HUES48 (cell line): ENCODE results near the gene FAAP20.
A peak's percentile ranks its signal among the peaks of the same experiment; 100 is the strongest.

ENCODE experiments used
- H3K27ac ChIP-seq: one replicate; pipeline ENCODE4 v1.7.0; 2013; ENCODE audit warnings: low read depth, low read length, inconsistent platforms
- H3K27me3 ChIP-seq: 2 replicates; pipeline ENCODE4 v1.6.1; 2013; ENCODE audit warnings: mild to moderate bottlenecking, low read length; ENCODE audit not compliant: control insufficient read depth, insufficient read depth
- H3K36me3 ChIP-seq: 2 replicates; pipeline ENCODE4 v1.6.1; 2013; ENCODE audit warnings: low read length; ENCODE audit not compliant: control insufficient read depth, insufficient read depth
- H3K4me1 ChIP-seq: 2 replicates; pipeline ENCODE4 v1.6.1; 2013; ENCODE audit warnings: mild to moderate bottlenecking, low read length; ENCODE audit not compliant: control insufficient read depth, insufficient read depth
- H3K4me3 ChIP-seq: 2 replicates; pipeline ENCODE4 v1.5.1; 2013; ENCODE audit warnings: mild to moderate bottlenecking, low read depth, low read length
- H3K9ac ChIP-seq: 2 replicates; pipeline ENCODE4 v1.6.1; 2013; ENCODE audit warnings: mild to moderate bottlenecking, low read depth, low read length, moderate library complexity
- H3K9me3 ChIP-seq: 2 replicates; pipeline ENCODE4 v1.6.1; 2013; ENCODE audit warnings: low read length; ENCODE audit not compliant: control insufficient read depth, insufficient read depth

The FAAP20 gene

GRCh38 chr1:2208309-2209239 lies 14.0 kb upstream of the FAAP20 start:
- H3K27ac ChIP-seq, result no peak overlapping the region
- no peaks in the 10 kb centered on the region for H3K36me3 ChIP-seq
- no peak overlapping the region for H3K9ac ChIP-seq
- H3K9me3 ChIP-seq, result no peaks in the 10 kb centered on the region
- H3K27me3 ChIP-seq, result peaks cover 7% of the 10 kb centered on the region; the same call in 1 of the 2 replicates
- H3K4me3 ChIP-seq, result no peak overlapping the region
- peaks cover 17% of the 10 kb centered on the region for H3K4me1 ChIP-seq

DNA sequence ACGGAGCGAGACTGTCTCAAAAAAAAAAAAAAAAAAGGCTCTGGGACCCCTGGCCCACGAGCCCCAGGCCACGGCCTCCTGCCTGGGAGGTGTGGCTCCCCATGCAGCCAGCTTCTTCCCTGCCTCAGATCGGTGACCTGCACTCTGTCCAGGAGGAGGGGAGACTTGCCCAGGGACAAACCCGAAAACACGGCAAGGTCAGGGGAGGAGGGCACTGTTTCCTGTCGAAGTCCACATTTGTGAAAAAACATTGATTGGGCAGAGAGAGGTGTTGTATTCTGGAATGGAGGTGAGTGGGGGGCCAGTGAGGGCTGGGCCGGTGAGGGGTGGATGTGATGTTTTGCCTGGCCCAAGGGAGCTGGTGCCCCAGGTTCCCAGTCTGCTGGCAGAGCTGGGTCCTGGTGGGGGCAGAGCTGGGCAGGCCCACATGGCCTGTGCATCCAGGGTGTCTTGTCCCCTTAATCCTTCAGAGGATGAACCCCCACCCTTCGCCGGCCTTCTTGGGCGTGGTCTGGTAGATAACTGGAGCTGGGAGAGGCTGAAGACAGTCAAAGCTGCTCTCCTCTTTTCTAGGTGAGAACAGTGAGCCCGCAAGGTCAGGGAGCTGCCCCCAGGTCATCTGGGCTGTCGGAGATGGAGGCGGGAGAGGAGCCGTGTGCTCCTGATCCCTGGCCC lies 12.4 kb upstream of the FAAP20 start:
- no peak overlapping the region for H3K4me3 ChIP-seq
- peaks cover 7% of the 10 kb centered on the region; the same call in 1 of the 2 replicates for H3K27me3 ChIP-seq
- H3K27ac ChIP-seq, result no peak overlapping the region
- H3K4me1 ChIP-seq, result peaks cover 6% of the 10 kb centered on the region; the same call in 1 of the 2 replicates
- H3K9me3 ChIP-seq, result no peaks in the 10 kb centered on the region
- no peak overlapping the region for H3K9ac ChIP-seq
- H3K36me3 ChIP-seq, result no peaks in the 10 kb centered on the region

DNA sequence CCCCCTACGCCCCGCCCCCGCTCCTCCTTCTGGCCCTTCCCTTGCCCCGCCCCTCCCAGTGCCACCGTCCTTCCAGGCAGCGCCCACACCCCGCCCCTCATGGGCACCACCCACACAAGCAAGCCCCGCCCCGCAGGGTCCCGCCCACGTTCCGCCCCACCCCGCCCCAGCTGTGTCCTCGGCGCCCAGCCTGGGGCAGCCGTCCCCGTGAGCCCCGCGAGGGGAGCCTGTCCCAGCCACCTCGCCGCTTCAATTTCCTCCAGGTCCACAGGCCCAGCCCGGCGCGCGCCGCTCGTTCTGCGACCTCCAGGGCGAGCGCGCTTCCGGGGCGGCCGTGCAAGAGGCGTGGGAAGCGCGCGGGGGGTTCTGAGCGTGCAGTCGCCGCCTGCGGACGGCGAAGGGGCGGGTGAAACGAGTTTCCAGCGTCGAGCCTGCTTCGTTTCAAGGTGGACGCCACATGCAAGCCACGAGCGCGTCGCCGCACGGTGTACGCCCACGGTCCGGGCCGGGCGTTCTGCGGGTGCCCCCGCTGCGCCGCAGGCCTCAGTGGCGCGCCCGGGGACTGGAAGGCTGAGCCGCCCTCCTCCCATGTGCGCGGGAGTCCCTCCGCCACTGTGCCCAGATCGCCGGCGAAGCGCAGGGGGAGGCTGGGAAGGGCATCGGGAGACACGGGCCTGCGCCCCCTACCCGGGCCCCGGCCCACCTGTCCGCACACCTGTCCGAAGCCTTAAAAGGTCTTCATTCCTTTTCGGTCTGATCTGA lies 10.8 kb upstream of the FAAP20 start:
- no peak overlapping the region for H3K27ac ChIP-seq

GRCh38 chr1:2204415-2205190 lies 10.0 kb upstream of the FAAP20 start:
- Histone ChIP-seq H3K9ac (peak overlapping the region; percentile 54), H3K27me3 (peaks cover 7% of the 10 kb centered on the region; the same call in 1 of the 2 replicates), H3K4me1 (peaks cover 6% of the 10 kb centered on the region; the same call in 1 of the 2 replicates), H3K4me3 (peak overlapping the region; percentile 72), H3K9me3 (no peaks in the 10 kb centered on the region), H3K27ac (peak overlapping the region; percentile 73), H3K36me3 (no peaks in the 10 kb centered on the region)

More for the DNA sequence above, 10.8 kb upstream of the FAAP20 start:
- Histone ChIP-seq H3K27me3 (peaks cover 7% of the 10 kb centered on the region; the same call in 1 of the 2 replicates), H3K36me3 (no peaks in the 10 kb centered on the region), H3K4me1 (peaks cover 6% of the 10 kb centered on the region; the same call in 1 of the 2 replicates), H3K9me3 (no peaks in the 10 kb centered on the region), H3K9ac (no peak overlapping the region), H3K4me3 (peak overlapping the region; percentile 64)

DNA sequence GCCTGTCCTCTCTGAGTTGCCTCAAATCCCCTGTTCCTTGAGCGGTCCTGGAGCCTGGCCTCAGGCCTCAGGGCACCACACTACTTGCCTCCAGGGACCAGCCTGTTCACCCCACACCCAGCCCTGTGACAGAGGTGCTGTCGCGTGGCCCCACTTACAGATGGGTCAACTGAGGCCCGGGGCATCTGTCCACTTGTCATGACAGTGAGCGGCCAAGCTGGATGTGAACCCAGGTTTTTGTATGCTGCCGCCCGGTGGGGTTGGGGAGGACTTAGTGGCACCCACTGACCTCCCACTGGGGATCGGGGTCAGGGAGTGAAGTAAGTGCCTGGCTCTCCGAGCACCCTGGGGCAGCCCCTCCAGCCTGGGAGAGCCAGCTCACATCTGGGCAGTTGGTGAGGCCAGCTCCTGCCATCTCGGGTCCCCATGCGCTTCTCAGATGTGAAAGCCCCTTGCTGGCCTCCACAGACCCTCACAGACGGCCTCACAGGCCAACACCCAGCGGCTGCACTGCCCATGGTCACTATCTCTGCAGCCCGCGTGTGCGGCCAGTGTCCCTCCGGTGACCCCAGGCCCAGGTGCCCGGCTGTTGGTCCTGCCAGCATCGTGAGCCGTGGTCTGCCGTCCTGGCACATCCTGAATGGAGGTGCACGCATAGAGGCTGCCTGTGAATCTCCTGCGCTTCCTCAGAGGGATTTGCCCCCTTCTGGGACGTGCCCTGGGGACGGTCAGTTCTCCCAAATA lies 9.3 kb upstream of the FAAP20 start:
- H3K4me1 ChIP-seq, result peaks cover 9% of the 10 kb centered on the region; the same call in 1 of the 2 replicates
- peak overlapping the region; percentile 73 for H3K27ac ChIP-seq
- no peaks in the 10 kb centered on the region for H3K36me3 ChIP-seq
- H3K9me3 ChIP-seq, result no peaks in the 10 kb centered on the region
- H3K9ac ChIP-seq, result no peak overlapping the region
- peak overlapping the region; percentile 72 for H3K4me3 ChIP-seq
- peaks cover 7% of the 10 kb centered on the region; the same call in 1 of the 2 replicates for H3K27me3 ChIP-seq

- H3K4me1 ChIP-seq, result peaks cover 10% of the 10 kb centered on the region; the same call in 1 of the 2 replicates
- H3K27me3 ChIP-seq, result peaks cover 7% of the 10 kb centered on the region; the same call in 1 of the 2 replicates
- no peak overlapping the region for H3K9ac ChIP-seq
- no peaks in the 10 kb centered on the region for H3K36me3 ChIP-seq
- no peaks in the 10 kb centered on the region for H3K9me3 ChIP-seq
- H3K27ac ChIP-seq, result no peak overlapping the region
- H3K4me3 ChIP-seq, result no peak overlapping the region
Observed at GRCh38 chr1:2202843-2203601, 8.4 kb upstream of the FAAP20 start.

- Histone ChIP-seq H3K9me3 (no peaks in the 10 kb centered on the region), H3K4me3 (no peak overlapping the region), H3K27me3 (peaks cover 7% of the 10 kb centered on the region; the same call in 1 of the 2 replicates), H3K9ac (no peak overlapping the region), H3K4me1 (peaks cover 10% of the 10 kb centered on the region; the same call in 1 of the 2 replicates), H3K36me3 (no peaks in the 10 kb centered on the region), H3K27ac (no peak overlapping the region)
Observed at GRCh38 chr1:2202008-2202575, 7.5 kb upstream of the FAAP20 start.

DNA sequence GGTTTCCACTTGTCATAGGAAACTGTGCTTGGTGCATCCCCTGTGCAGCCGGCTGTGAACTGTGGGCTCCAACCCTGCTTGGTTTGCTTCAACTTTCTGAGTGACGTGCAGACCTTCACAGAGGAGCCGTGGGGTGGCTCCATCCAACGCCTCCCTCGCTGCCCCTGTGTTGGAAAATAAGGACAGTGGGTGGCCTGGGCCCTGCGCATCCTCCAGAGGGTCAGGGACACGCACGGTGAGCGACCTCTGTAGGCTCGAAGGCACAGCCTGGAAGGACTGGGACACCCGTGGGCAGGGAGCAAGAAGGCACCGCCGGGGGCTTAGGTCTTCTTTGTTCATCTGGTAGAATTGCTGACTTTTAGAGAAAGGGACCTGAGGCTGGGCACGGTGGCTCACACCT lies 6.5 kb upstream of the FAAP20 start:
- H3K27me3 ChIP-seq, result peaks cover 4% of the 10 kb centered on the region; the same call in 1 of the 2 replicates
- H3K4me1 ChIP-seq, result peaks cover 10% of the 10 kb centered on the region; the same call in 1 of the 2 replicates
- no peak overlapping the region for H3K27ac ChIP-seq
- no peak overlapping the region for H3K4me3 ChIP-seq
- H3K9ac ChIP-seq, result no peak overlapping the region
- no peaks in the 10 kb centered on the region for H3K9me3 ChIP-seq
- no peaks in the 10 kb centered on the region for H3K36me3 ChIP-seq
